ENCODE results near the gene MOSPD2.

The MOSPD2 gene

DNA sequence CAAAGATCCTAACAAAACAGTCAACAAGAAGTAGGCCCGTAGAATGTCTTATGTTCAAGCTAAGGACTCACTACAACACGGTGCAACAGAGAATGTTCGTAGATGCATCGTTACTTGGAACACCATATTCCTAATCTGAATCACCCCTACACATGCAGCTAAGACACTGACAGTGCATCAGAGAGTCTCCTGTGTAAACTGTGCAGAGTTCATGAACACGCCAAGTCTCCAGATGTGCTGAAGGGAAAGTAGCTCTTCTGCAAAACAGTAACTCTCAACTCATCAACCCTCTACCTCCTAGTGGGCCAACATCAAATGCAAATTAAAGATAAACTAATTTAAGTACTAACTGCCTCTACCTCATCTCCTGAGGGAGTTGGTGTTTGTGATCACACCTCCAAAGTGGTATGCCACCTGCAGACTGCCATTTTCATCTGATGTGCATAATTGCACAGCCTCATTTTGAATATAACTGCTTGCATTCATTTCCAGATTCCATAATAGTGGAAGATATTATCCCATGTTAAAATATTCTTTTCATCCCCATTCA, 73.5 kb downstream of the MOSPD2 start:
- no CpG with 5 or more reads among the region's 5 CpGs for WGBS (ENCODE audit: extremely low coverage, insufficient coverage, insufficient read length)
- H3K4ac ChIP-seq (ENCODE audit: low read depth, low read length) = no peak overlapping the region

DNA sequence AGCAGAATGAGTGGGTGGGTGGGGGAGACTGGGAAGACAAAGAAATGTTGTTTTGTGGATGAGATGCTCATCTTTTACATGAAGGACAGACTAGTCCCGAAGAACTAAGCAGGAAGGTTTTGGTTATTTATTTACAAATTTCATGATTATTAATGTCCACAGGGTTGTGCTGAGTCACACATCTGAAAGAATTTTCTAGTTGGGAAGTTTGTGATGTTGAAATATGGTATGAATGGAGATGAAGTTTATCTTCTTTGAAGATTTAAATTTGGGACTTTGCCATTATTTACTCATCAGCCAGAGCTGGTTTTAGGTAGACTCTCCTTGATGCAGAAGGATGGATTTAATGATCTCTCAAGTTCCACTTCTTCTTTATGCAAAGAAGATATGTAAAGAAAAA, 75.5 kb downstream of the MOSPD2 start:
- no peak overlapping the region for H2BK120ac ChIP-seq (ENCODE audit: insufficient read depth, low read length, poor library complexity)
- no peaks in the 10 kb centered on the region for H3K36me3 ChIP-seq (ENCODE audit: control insufficient read depth in 1 of 2, insufficient read depth in 2 of 2, low read length in 2 of 2)
- DNase-seq = no peak
- H3K79me2 ChIP-seq (ENCODE audit: control insufficient read depth, insufficient read depth, low read length, poor library complexity) = no peaks in the 10 kb centered on the region
- no peaks in the 10 kb centered on the region for H3K27me3 ChIP-seq (ENCODE audit: insufficient read depth, low read length)
- H3K23ac ChIP-seq (ENCODE audit: low read length) = no peak overlapping the region
- no peak overlapping the region for H3K4me2 ChIP-seq (ENCODE audit: low read length)
- H3K14ac ChIP-seq (ENCODE audit: low read length) = no peak overlapping the region
- no CpG with 5 or more reads among the region's 1 CpG for WGBS (ENCODE audit: extremely low coverage, insufficient coverage, insufficient read length)
- H3K4ac ChIP-seq (ENCODE audit: low read depth, low read length) = no peak overlapping the region
- H3K79me1 ChIP-seq (ENCODE audit: low read length) = no peaks in the 10 kb centered on the region
- H3K4me3 ChIP-seq (ENCODE audit: low read depth, low read length) = no peak overlapping the region
- no peak overlapping the region for H4K91ac ChIP-seq (ENCODE audit: low read depth, low read length)
- no peaks in the 10 kb centered on the region for H3K9me3 ChIP-seq (ENCODE audit: insufficient read depth, low read depth, low read length)
- H2AFZ ChIP-seq (ENCODE audit: insufficient read depth, low read length, poor library complexity) = no peak overlapping the region
- H4K8ac ChIP-seq (ENCODE audit: low read depth, low read length) = no peak overlapping the region
- H3K18ac ChIP-seq (ENCODE audit: low read length) = no peak overlapping the region
- H3K27ac ChIP-seq (ENCODE audit: low read depth, low read length) = no peak overlapping the region
- no peak overlapping the region for H2AK5ac ChIP-seq (ENCODE audit: low read length)
- no peak overlapping the region for H2BK5ac ChIP-seq (ENCODE audit: low read depth, low read length, poor library complexity)
- H3K9ac ChIP-seq (ENCODE audit: low read length) = no peak overlapping the region
- no peak overlapping the region for H4K12ac ChIP-seq (ENCODE audit: low read depth, low read length)
- no peak overlapping the region for H2BK12ac ChIP-seq (ENCODE audit: low read length)
- no peaks in the 10 kb centered on the region for H3K4me1 ChIP-seq (ENCODE audit: control insufficient read depth in 1 of 2, insufficient read depth in 2 of 2, low read length in 2 of 2)

More for the DNA sequence above, 73.5 kb downstream of the MOSPD2 start:
- no peak for DNase-seq
- no peaks in the 10 kb centered on the region for H3K79me1 ChIP-seq (ENCODE audit: low read length)
- H3K23ac ChIP-seq (ENCODE audit: low read length) = no peak overlapping the region
- H3K79me2 ChIP-seq (ENCODE audit: control insufficient read depth, insufficient read depth, low read length, poor library complexity) = no peaks in the 10 kb centered on the region
- no peak overlapping the region for H2AFZ ChIP-seq (ENCODE audit: insufficient read depth, low read length, poor library complexity)
- H3K9me3 ChIP-seq (ENCODE audit: insufficient read depth, low read depth, low read length) = no peaks in the 10 kb centered on the region
- H4K91ac ChIP-seq (ENCODE audit: low read depth, low read length) = no peak overlapping the region
- H4K12ac ChIP-seq (ENCODE audit: low read depth, low read length) = no peak overlapping the region
- no peaks in the 10 kb centered on the region for H3K4me1 ChIP-seq (ENCODE audit: control insufficient read depth in 1 of 2, insufficient read depth in 2 of 2, low read length in 2 of 2)
- H2BK120ac ChIP-seq (ENCODE audit: insufficient read depth, low read length, poor library complexity) = no peak overlapping the region
- H2BK5ac ChIP-seq (ENCODE audit: low read depth, low read length, poor library complexity) = no peak overlapping the region
- no peak overlapping the region for H2BK12ac ChIP-seq (ENCODE audit: low read length)
- no peak overlapping the region for H3K4me3 ChIP-seq (ENCODE audit: low read depth, low read length)
- no peak overlapping the region for H3K9ac ChIP-seq (ENCODE audit: low read length)
- H3K18ac ChIP-seq (ENCODE audit: low read length) = no peak overlapping the region
- H3K36me3 ChIP-seq (ENCODE audit: control insufficient read depth in 1 of 2, insufficient read depth in 2 of 2, low read length in 2 of 2) = no peaks in the 10 kb centered on the region
- no peaks in the 10 kb centered on the region for H3K27me3 ChIP-seq (ENCODE audit: insufficient read depth, low read length)
- H2AK5ac ChIP-seq (ENCODE audit: low read length) = no peak overlapping the region
- no peak overlapping the region for H3K4me2 ChIP-seq (ENCODE audit: low read length)
- H3K27ac ChIP-seq (ENCODE audit: low read depth, low read length) = no peak overlapping the region
- no peak overlapping the region for H4K8ac ChIP-seq (ENCODE audit: low read depth, low read length)
- H3K14ac ChIP-seq (ENCODE audit: low read length) = no peak overlapping the region

DNA sequence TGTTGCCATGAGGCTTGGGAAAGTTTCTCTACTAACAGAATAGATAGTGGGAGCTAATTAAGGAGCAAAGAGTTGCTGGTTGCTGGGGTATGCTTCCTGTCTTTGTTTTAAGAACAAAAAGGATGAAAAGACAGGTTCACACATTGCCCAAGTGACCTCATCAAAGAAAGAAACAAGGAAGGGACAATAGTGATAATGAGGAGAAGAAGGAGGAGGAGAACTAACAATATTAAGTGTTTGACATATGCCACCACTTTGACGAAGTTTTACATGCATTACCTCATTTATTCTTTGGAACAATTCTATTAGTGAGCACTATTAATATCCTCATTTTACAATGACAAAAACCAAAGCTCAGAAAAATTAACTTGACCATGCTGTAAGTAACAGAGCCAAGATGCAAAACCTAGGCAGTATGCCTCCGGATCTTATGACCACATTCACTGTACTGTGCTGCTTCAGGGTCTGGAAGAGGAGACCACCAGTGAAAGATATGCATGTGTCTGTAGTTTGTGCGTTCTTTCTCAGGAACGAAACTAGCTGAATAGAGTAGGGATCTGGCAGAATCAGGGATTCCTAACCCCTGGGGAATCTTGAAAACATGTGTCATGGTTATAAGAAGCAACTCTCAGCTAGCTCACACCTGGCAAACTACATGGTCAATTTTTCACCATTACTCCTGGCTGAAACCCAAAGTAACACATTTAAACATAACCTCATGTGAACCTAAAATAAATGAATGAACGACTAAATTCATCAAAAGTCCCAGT, 83.8 kb downstream of the MOSPD2 start:
- Histone ChIP-seq H3K4me3 (ENCODE audit: low read depth, low read length) (no peak overlapping the region), H4K12ac (ENCODE audit: low read depth, low read length) (no peak overlapping the region), H3K4ac (ENCODE audit: low read depth, low read length) (no peak overlapping the region), H3K4me1 (ENCODE audit: control insufficient read depth in 1 of 2, insufficient read depth in 2 of 2, low read length in 2 of 2) (no peaks in the 10 kb centered on the region), H3K27me3 (ENCODE audit: insufficient read depth, low read length) (no peaks in the 10 kb centered on the region), H3K79me2 (ENCODE audit: control insufficient read depth, insufficient read depth, low read length, poor library complexity) (no peaks in the 10 kb centered on the region), H3K79me1 (ENCODE audit: low read length) (no peaks in the 10 kb centered on the region), H2AFZ (ENCODE audit: insufficient read depth, low read length, poor library complexity) (no peak overlapping the region), H2AK5ac (ENCODE audit: low read length) (no peak overlapping the region), H3K23ac (ENCODE audit: low read length) (no peak overlapping the region), H2BK120ac (ENCODE audit: insufficient read depth, low read length, poor library complexity) (no peak overlapping the region), H3K27ac (ENCODE audit: low read depth, low read length) (no peak overlapping the region), H2BK12ac (ENCODE audit: low read length) (no peak overlapping the region), H2BK5ac (ENCODE audit: low read depth, low read length, poor library complexity) (no peak overlapping the region), H3K9me3 (ENCODE audit: insufficient read depth, low read depth, low read length) (peaks cover 1% of the 10 kb centered on the region), H3K36me3 (ENCODE audit: control insufficient read depth in 1 of 2, insufficient read depth in 2 of 2, low read length in 2 of 2) (no peaks in the 10 kb centered on the region), H3K9ac (ENCODE audit: low read length) (no peak overlapping the region), H3K14ac (ENCODE audit: low read length) (no peak overlapping the region), H3K18ac (ENCODE audit: low read length) (no peak overlapping the region), H4K8ac (ENCODE audit: low read depth, low read length) (no peak overlapping the region), H4K91ac (ENCODE audit: low read depth, low read length) (no peak overlapping the region), H3K4me2 (ENCODE audit: low read length) (no peak overlapping the region)
- no peak for DNase-seq
- WGBS (ENCODE audit: extremely low coverage, insufficient coverage, insufficient read length) = no CpG with 5 or more reads among the region's 5 CpGs

DNA sequence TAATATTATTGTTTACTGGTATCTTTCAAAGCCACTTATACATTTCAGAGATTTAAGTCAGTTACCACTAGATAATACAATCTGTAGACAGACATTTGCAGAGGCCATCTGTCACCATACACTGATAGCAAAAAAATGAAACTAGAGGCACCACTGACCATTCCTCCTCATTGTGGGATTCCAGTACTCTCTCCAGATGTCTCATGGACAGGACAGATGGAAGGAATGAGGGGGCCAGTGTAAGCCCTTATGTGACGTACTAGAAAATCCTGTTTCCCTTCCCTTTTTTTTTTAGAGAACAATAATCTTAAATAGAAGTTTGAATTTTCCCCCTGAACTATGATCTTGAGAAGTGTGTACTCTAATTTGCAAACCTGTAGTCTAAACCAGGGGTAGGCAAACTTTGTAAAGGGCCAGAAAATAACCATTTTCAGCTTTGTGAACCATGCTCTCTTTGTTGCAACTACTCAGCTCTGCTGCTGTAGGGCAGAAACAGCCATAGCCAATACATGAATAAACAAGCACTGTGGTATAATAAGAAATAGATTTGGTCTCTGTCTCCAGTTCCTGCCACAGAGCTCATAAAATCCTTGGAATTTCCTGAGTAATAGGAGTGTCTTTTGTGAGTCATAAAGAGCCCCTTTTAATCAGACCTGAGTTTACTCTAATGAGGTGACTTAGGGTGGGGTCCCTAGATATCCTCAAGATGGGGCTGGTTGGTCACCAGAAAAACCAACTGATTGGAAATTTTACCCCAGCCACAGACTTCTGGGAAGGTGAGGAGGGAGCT, 90.4 kb downstream of the MOSPD2 start:
- Histone ChIP-seq H4K91ac (ENCODE audit: low read depth, low read length) (no peak overlapping the region), H3K23ac (ENCODE audit: low read length) (no peak overlapping the region), H3K14ac (ENCODE audit: low read length) (no peak overlapping the region), H3K4ac (ENCODE audit: low read depth, low read length) (no peak overlapping the region), H3K9me3 (ENCODE audit: insufficient read depth, low read depth, low read length) (no peaks in the 10 kb centered on the region), H3K4me3 (ENCODE audit: low read depth, low read length) (no peak overlapping the region), H3K4me1 (ENCODE audit: control insufficient read depth in 1 of 2, insufficient read depth in 2 of 2, low read length in 2 of 2) (no peaks in the 10 kb centered on the region), H2BK5ac (ENCODE audit: low read depth, low read length, poor library complexity) (no peak overlapping the region), H3K79me2 (ENCODE audit: control insufficient read depth, insufficient read depth, low read length, poor library complexity) (no peaks in the 10 kb centered on the region), H3K27me3 (ENCODE audit: insufficient read depth, low read length) (no peaks in the 10 kb centered on the region), H3K36me3 (ENCODE audit: control insufficient read depth in 1 of 2, insufficient read depth in 2 of 2, low read length in 2 of 2) (no peaks in the 10 kb centered on the region), H3K9ac (ENCODE audit: low read length) (no peak overlapping the region), H3K79me1 (ENCODE audit: low read length) (no peaks in the 10 kb centered on the region), H2AFZ (ENCODE audit: insufficient read depth, low read length, poor library complexity) (no peak overlapping the region), H3K4me2 (ENCODE audit: low read length) (no peak overlapping the region), H2BK120ac (ENCODE audit: insufficient read depth, low read length, poor library complexity) (no peak overlapping the region), H4K12ac (ENCODE audit: low read depth, low read length) (no peak overlapping the region), H3K27ac (ENCODE audit: low read depth, low read length) (no peak overlapping the region), H2BK12ac (ENCODE audit: low read length) (no peak overlapping the region), H4K8ac (ENCODE audit: low read depth, low read length) (no peak overlapping the region), H2AK5ac (ENCODE audit: low read length) (no peak overlapping the region), H3K18ac (ENCODE audit: low read length) (no peak overlapping the region)
- peak in 1 of 2 donors; percentile 2 for DNase-seq
- no CpG with 5 or more reads among the region's 1 CpG for WGBS (ENCODE audit: extremely low coverage, insufficient coverage, insufficient read length)
